ENCODE results near the gene SAMD4B. TPM values are rescaled to one million over a fixed set of nuclear protein-coding genes. Genes with fewer than 3 reads are reported as not detected.

The SAMD4B gene
- total and polyA plus RNA-seq, 2 of the 8 experiments (the other 6 are each of a cell fraction or from before 2014, with no cell fraction given) = 137 to 158 TPM

DNA sequence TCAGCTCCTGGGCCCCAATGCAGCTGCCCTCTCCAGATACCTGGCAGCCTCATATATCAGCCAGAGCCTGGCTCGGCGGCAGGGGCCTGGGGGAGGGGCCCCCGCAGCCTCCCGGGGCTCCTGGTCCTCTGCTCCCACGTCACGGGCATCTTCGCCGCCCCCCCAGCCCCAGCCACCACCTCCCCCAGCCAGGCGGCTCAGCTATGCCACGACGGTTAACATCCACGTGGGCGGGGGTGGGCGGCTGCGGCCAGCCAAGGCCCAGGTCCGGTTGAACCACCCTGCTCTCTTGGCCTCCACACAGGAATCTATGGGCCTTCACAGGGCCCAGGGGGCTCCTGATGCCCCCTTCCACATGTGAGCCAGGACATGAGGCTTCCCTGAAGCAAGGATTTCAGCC lies 82.7 kb downstream of the SAMD4B start:
- POLR2A ChIA-PET (ENCODE audit: partially characterized antibody) = interaction anchor here (1.3 to 47.8 kb wide), 5 partner anchors 1 to 91 kb away, joined by 3 to 1154 read pairs (median 26); partner anchors contain the start of genes PLEKHG2, RPS16, SUPT5H and ZFP36
- Histone ChIP-seq H3K36me3 (ENCODE audit: control insufficient read depth in 2 of 4, insufficient read depth in 4 of 4, low read length in 3 of 4) (peaks cover 14 to 44% (median 31%) of the 10 kb centered on the region in 4 experiments), H3K23ac (ENCODE audit: insufficient read length) (no peak overlapping the region), H3K4me3 (ENCODE audit: extremely low read depth in 1 of 4, insufficient read depth in 2 of 4, low read depth in 3 of 4, low read length in 4 of 4) (no peak overlapping the region), H3K4me2 (ENCODE audit: insufficient read depth in 1 of 2, low read depth in 2 of 2, low read length in 2 of 2) (no peak overlapping the region), H3K18ac (ENCODE audit: extremely low read depth, low read length) (no peak overlapping the region), H3K4ac (replicated peaks; ENCODE audit: insufficient read length, low read depth, low read length) (no peak overlapping the region), H2BK5ac (ENCODE audit: low read depth, low read length) (no peak overlapping the region), H3K79me1 (ENCODE audit: low read depth, low read length) (no peaks in the 10 kb centered on the region), H3K56ac (replicated peaks; ENCODE audit: insufficient read length, low read depth, low read length) (no peak overlapping the region), H2AFZ (ENCODE audit: low read length) (no peak overlapping the region), H2BK15ac (ENCODE audit: low read length) (no peak overlapping the region), H2BK20ac (ENCODE audit: low read length) (no peak overlapping the region), H3K79me2 (ENCODE audit: control insufficient read depth in 1 of 2, insufficient read depth in 2 of 2, low read length in 2 of 2) (no peaks in the 10 kb centered on the region), H3K9ac (replicated peaks in 1 of 4; ENCODE audit: extremely low read depth in 1 of 4, low read depth in 3 of 4, low read length in 3 of 4) (no peak overlapping the region), H4K5ac (ENCODE audit: insufficient read length, low read depth, low read length) (no peak overlapping the region), H3K14ac (ENCODE audit: insufficient read length) (no peak overlapping the region), H3K9me3 (ENCODE audit: insufficient read depth in 2 of 2, low read depth in 1 of 2, low read length in 1 of 2) (no peaks in the 10 kb centered on the region), H4K20me1 (replicated peaks in 1 of 2; ENCODE audit: control insufficient read depth in 1 of 2, insufficient read depth in 2 of 2, low read length in 2 of 2) (peaks cover 0 to 5% of the 10 kb centered on the region in 2 experiments), H2BK12ac (ENCODE audit: low read depth, low read length) (no peak overlapping the region), H3K23me2 (ENCODE audit: low read depth, low read length) (peaks cover 5% of the 10 kb centered on the region; the same call in 1 of the 2 replicates), H4K91ac (replicated peaks; ENCODE audit: insufficient read length, low read length) (no peak overlapping the region), H2AK5ac (ENCODE audit: low read depth, low read length) (no peak overlapping the region), H3K27me3 (replicated peaks in 1 of 4; ENCODE audit: control insufficient read depth in 3 of 4, extremely low read depth in 1 of 4, insufficient read depth in 3 of 4, low read length in 3 of 4) (no peaks in the 10 kb centered on the region), H3K4me1 (replicated peaks in 1 of 4; ENCODE audit: control insufficient read depth in 3 of 4, insufficient read depth in 4 of 4, low read length in 3 of 4) (peaks cover 5 to 13% (median 11%) of the 10 kb centered on the region in 4 experiments; a peak in 6 of 7 replicates), H3K27ac (ENCODE audit: low read depth, low read length) (no peak overlapping the region), H2BK120ac (replicated peaks; ENCODE audit: low read depth, low read length) (no peak overlapping the region), H4K8ac (ENCODE audit: extremely low read depth, insufficient read depth, low read length) (no peak overlapping the region)
- FAIRE-seq (no peak), DNase-seq (ENCODE audit: low read depth in 1 of 2, low spot score in 2 of 2) (no peak)
- 100% methylated on average over 1 of the region's 16 CpGs; no CpG with 5 or more reads in 1 of the 2 experiments for WGBS, 2 experiments (ENCODE audit: extremely low coverage in 1 of 2, insufficient coverage in 1 of 2, insufficient read length in 1 of 2, insufficient replicate concordance in 2 of 2, low coverage in 1 of 2, low lambda C conversion rate in 2 of 2, missing lambda C conversion rate in 1 of 2)
- CTCF ChIA-PET (ENCODE audit: partially characterized antibody) = interaction anchor here (0.8 to 1.3 kb wide), 2 partner anchors 11 to 49 kb away, joined by 4 to 5 read pairs; no protein-coding TSS in a partner anchor
- TF ChIP-seq NANOG (IDR thresholded peaks at IDR 0.05; ENCODE audit: insufficient read depth, low read depth, low read length, poor library complexity, severe bottlenecking) (no peak), GABPA (IDR thresholded peaks at IDR 0.05; ENCODE audit: borderline replicate concordance, insufficient read depth, low read length) (no peak), CHD2 (IDR thresholded peaks at IDR 0.05; ENCODE audit: low read length) (no peak), SUZ12 (IDR thresholded peaks at IDR 0.05; ENCODE audit: low read length) (no peak), TEAD4 (IDR thresholded peaks at IDR 0.05; ENCODE audit: low read depth, low read length) (no peak), BACH1 (IDR thresholded peaks at IDR 0.05; ENCODE audit: low read length) (no peak), EZH2 (IDR thresholded peaks at IDR 0.05; ENCODE audit: low read depth, low read length, severe bottlenecking) (no peak)
- TF ChIP-seq, protein P1, sequence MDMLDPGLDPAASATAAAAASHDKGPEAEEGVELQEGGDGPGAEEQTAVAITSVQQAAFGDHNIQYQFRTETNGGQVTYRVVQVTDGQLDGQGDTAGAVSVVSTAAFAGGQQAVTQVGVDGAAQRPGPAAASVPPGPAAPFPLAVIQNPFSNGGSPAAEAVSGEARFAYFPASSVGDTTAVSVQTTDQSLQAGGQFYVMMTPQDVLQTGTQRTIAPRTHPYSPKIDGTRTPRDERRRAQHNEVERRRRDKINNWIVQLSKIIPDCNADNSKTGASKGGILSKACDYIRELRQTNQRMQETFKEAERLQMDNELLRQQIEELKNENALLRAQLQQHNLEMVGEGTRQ (IDR thresholded peaks at IDR 0.05; ENCODE audit: low read length) = no peak

Data from H1 (cell line).